Thyroid gland (tissue), 4 donors: ENCODE data around the gene PNKP. TPM values are rescaled to one million over a fixed set of nuclear protein-coding genes. Genes with fewer than 3 reads are reported as not detected.

Experiments
- DNase-seq, 2 donors: peaks; one replicate each; pipeline ENCODE4 v3.0.0-alpha.2; 2019
- H3K27ac ChIP-seq, 3 donors: fragments of 200-600 bp; sonication (generic); 1 replicate in 2 of 3; 2 replicates in 1 of 3; pipeline ENCODE4 v1.5.1; 2016 to 2019; ENCODE audit warnings: mild to moderate bottlenecking in 1 of 3, moderate library complexity in 1 of 3
- H3K27me3 ChIP-seq: fragments of 200-600 bp; sonication (generic); one replicate; pipeline ENCODE4 v1.5.1; 2019
- H3K36me3 ChIP-seq, 2 donors: fragments of 200-600 bp; sonication (generic); one replicate each; pipeline ENCODE4 v1.5.1; 2016 to 2019
- H3K4me1 ChIP-seq, 2 donors: fragments of 200-600 bp; sonication (generic); one replicate each; pipeline ENCODE4 v1.5.1; 2017 to 2019
- H3K4me3 ChIP-seq, 3 donors: fragments of 200-600 bp; sonication (generic); replicated peaks in 1 of 3; 1 replicate in 2 of 3; 2 replicates in 1 of 3; pipeline ENCODE4 v1.5.1; 2016; ENCODE audit warnings: mild to moderate bottlenecking in 1 of 3
- H3K9me3 ChIP-seq: fragments of 200-600 bp; sonication (generic); one replicate; pipeline ENCODE4 v1.5.1; 2017
- POLR2A ChIP-seq, 2 donors: fragments of 450-650 bp; IDR thresholded peaks; one replicate each; pipeline ENCODE4 v1.6.1; 2017; ENCODE audit warnings: antibody characterized with exemption in 2 of 2, mild to moderate bottlenecking in 2 of 2, moderate library complexity in 1 of 2
- WGBS, 2 donors: methylation state at CpG; one replicate each; pipeline ENCODE4 v1.1.5; 2017; 5-methylcytosine and 5-hydroxymethylcytosine counted together
- intact Hi-C: fragments of 100-400 bp; cut with DNase I; formaldehyde crosslinking; loops from one replicate; pipeline ENCODE4 v1.15.1; 2023
- total RNA-seq, 4 donors: library from RNA; depleted of rRNA; stranded (reverse); fragments of >200 nt; gene quantifications; one replicate each; pipeline ENCODE4 v1.2.3, GENCODE V29; 2016
- TF ChIP-seq, protein P1 (sequence below), 6 experiments: fragments of 200-600 bp in 3 of 6; fragments of 450-650 bp in 3 of 6; sonication (generic) in 3 of 6; IDR thresholded peaks; one replicate each; pipeline ENCODE4 v1.5.1; 2016 to 2019; ENCODE audit warnings: antibody characterized with exemption in 6 of 6, mild to moderate bottlenecking in 2 of 6, inconsistent platforms in 1 of 6, moderate library complexity in 1 of 6

Gene PNKP
- total RNA-seq, 4 donors from 2014 or later, result 54.6 to 124 (median 84.3) TPM

DNA sequence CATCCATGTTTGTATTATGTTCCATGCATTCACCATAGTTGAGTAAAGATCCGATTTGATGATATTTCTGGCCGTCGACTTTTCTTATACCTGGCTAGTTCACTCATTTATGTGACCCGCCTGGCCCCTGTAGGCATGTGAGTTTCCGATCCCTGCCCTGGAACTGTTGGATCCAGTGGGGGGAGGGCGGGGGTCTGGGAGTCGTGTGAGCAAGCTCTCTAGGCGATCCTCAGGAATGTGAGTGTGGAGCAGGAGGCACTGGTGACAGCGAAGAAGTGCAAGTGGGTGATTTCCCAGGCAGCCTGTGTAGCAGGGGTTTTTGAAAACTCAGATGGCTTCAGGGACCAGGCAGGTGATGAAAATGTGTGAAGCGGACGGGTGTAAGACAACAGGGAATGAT lies 27.1 kb downstream of the PNKP start:
- Histone ChIP-seq H3K9me3 (no peaks in the 10 kb centered on the region), H3K36me3 (peaks cover 31 to 33% of the 10 kb centered on the region in 2 donors), H3K4me1 (no peaks in the 10 kb centered on the region), H3K4me3 (no peak overlapping the region), H3K27ac (peak overlapping the region in 1 of 3 donors; percentile 38), H3K27me3 (no peaks in the 10 kb centered on the region)
- no peak for DNase-seq
- no peak for TF ChIP-seq POLR2A (IDR thresholded peaks at IDR 0.05)
- TF ChIP-seq, protein P1, sequence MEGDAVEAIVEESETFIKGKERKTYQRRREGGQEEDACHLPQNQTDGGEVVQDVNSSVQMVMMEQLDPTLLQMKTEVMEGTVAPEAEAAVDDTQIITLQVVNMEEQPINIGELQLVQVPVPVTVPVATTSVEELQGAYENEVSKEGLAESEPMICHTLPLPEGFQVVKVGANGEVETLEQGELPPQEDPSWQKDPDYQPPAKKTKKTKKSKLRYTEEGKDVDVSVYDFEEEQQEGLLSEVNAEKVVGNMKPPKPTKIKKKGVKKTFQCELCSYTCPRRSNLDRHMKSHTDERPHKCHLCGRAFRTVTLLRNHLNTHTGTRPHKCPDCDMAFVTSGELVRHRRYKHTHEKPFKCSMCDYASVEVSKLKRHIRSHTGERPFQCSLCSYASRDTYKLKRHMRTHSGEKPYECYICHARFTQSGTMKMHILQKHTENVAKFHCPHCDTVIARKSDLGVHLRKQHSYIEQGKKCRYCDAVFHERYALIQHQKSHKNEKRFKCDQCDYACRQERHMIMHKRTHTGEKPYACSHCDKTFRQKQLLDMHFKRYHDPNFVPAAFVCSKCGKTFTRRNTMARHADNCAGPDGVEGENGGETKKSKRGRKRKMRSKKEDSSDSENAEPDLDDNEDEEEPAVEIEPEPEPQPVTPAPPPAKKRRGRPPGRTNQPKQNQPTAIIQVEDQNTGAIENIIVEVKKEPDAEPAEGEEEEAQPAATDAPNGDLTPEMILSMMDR (IDR thresholded peaks at IDR 0.05), result no peak
- intact Hi-C loops, result no loop called here
- WGBS, 2 donors, result 80 to 87% methylated on average over 11 of the region's 11 CpGs

DNA sequence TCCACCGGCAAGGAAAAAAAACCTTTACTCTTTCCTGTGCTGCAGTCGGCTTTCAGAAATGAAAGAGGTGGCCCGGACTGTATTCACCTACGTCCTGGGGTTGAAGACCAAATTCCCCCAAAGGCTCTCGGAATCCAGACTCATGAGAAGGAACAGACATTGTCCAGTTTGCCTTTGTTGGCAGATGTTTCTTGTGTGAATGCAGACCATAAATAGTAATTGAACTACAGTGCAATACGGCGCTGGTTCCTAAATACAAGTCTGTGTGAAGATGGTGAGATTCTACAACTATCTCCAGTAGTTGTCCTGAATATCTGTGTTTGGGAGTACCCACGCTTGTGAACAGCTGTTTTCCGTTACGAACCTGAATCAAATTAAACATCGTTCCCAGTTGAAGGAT lies 27.7 kb downstream of the PNKP start:
- no peaks in the 10 kb centered on the region for H3K9me3 ChIP-seq
- DNase-seq, result no peak
- intact Hi-C loops, result no loop called here
- TF ChIP-seq POLR2A (IDR thresholded peaks at IDR 0.05), result no peak
- TF ChIP-seq, protein P1 (IDR thresholded peaks at IDR 0.05), result no peak
- H3K27me3 ChIP-seq, result no peaks in the 10 kb centered on the region
- 95 to 96% methylated on average over 11 of the region's 11 CpGs for WGBS, 2 donors
- no peaks in the 10 kb centered on the region for H3K4me1 ChIP-seq
- H3K27ac ChIP-seq, result no peak overlapping the region
- no peak overlapping the region for H3K4me3 ChIP-seq
- H3K36me3 ChIP-seq, result peaks cover 37 to 39% of the 10 kb centered on the region in 2 donors

DNA sequence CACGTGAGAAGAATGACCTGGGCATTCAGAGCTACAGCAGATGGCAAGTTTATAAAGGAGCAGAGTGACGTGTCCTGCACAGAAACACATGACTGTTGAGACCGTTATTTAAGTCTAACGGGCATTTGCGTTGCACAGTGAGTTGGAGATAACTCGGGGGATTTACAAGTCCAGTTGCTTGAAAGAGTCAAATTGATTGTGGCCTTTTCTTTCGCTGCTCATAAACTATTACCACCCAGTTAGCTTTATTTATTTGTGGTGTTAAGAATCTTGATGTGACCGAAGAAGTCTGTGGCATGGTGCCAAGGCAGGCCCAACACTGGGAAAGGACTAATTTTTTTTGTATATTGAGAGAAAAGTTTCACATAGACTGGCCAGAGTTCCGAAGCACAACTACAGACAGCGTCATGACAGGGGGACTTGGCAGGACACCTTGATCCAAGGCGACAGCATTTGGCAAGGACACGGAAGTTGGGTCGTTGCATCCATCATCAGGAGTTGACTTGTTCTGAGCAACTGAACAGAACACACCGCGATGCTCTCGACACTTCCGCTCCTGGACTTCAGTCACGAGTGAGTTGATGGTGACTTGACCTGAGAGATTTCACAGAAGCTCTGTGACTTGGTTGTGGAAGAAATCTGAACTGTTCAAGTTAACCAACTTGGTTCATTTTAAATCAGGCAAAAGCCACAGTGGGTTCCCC lies 28.3 kb downstream of the PNKP start:
- DNase-seq, result no peak
- H3K27me3 ChIP-seq, result no peaks in the 10 kb centered on the region
- 92 to 95% methylated on average over 18 of the region's 18 CpGs for WGBS, 2 donors
- TF ChIP-seq POLR2A (IDR thresholded peaks at IDR 0.05), result no peak
- TF ChIP-seq, protein P1 (IDR thresholded peaks at IDR 0.05), result no peak
- no peak overlapping the region for H3K27ac ChIP-seq
- intact Hi-C loops, result no loop called here
- H3K4me1 ChIP-seq, result no peaks in the 10 kb centered on the region
- H3K9me3 ChIP-seq, result no peaks in the 10 kb centered on the region
- H3K36me3 ChIP-seq, result peaks cover 44 to 46% of the 10 kb centered on the region in 2 donors
- no peak overlapping the region for H3K4me3 ChIP-seq

DNA sequence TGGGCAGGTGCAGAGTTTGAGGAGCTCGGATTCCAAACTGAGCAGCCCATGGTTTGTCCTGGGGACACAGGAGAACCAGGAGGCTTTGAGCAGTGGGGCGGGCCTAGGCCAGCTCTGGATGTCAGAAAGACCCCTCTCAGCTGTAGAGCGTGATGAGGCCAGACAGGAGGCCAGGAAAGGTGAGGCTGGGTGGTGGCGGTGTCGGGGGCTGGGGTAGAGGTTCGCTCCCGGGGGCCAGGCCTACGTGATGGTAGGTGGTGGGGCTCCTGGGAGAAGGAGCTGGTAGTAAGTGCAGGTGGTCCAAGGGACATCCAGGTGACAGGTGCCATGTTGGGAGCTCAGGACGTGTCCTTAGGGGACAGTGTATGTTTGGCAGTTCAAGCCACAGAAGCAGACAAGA lies 30.0 kb downstream of the PNKP start:
- no peaks in the 10 kb centered on the region for H3K27me3 ChIP-seq
- intact Hi-C loops, result no loop called here
- no peak overlapping the region for H3K27ac ChIP-seq
- H3K4me3 ChIP-seq, result no peak overlapping the region
- 97 to 99% methylated on average over 9 of the region's 9 CpGs for WGBS, 2 donors
- no peaks in the 10 kb centered on the region for H3K4me1 ChIP-seq
- no peak for DNase-seq
- no peaks in the 10 kb centered on the region for H3K9me3 ChIP-seq
- peaks cover 53 to 62% of the 10 kb centered on the region in 2 donors for H3K36me3 ChIP-seq
- TF ChIP-seq, protein P1 (IDR thresholded peaks at IDR 0.05), result no peak
- TF ChIP-seq POLR2A (IDR thresholded peaks at IDR 0.05), result no peak

DNA sequence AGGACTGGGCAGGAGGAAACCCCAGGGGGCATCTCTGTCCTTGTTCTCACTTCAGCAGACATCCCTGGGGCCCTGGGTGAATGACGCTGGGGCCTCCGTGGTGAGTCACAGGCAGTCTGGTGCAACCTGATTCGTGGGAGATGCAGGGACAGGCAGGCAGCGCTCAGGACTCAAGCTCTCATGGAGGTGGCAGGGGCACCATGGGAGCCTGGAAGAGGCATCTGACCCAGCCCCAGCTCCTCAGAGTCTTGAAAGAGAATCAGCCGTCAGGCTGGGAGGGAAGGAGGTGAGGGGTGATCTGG lies 30.4 kb downstream of the PNKP start:
- Histone ChIP-seq H3K36me3 (peaks cover 58 to 67% of the 10 kb centered on the region in 2 donors), H3K4me1 (no peaks in the 10 kb centered on the region), H3K9me3 (no peaks in the 10 kb centered on the region), H3K27me3 (no peaks in the 10 kb centered on the region), H3K27ac (no peak overlapping the region), H3K4me3 (no peak overlapping the region)
- WGBS, 2 donors, result 94% methylated on average over 5 of the region's 5 CpGs
- TF ChIP-seq, protein P1 (IDR thresholded peaks at IDR 0.05), result no peak
- no peak for TF ChIP-seq POLR2A (IDR thresholded peaks at IDR 0.05)
- intact Hi-C loops, result no loop called here
- DNase-seq, result no peak
